ENCODE results near the gene INO80. TPM values are rescaled to one million over a fixed set of nuclear protein-coding genes. Genes with fewer than 3 reads are reported as not detected.
"Not testable (repeated sequence)": the region's sequence is repeated elsewhere in the genome, so short reads cannot be mapped to it uniquely, and the experiment has no call there.

The INO80 gene
- total and polyA plus RNA-seq, 12 donors = 4.8 to 14.8 (median 11.7) TPM

- Histone ChIP-seq H3K27ac (peak overlapping the region in 8 of 10 donors; percentile 14 to 86 (median 74)), H3K4me1 (peaks cover 4 to 62% (median 22%) of the 10 kb centered on the region in 9 donors), H3K36me3 (no peaks in the 10 kb centered on the region), H3K4me3 (no peak overlapping the region), H3K9me3 (no peaks in the 10 kb centered on the region), H3K27me3 (no peaks in the 10 kb centered on the region)
- TF ChIP-seq CTCF (IDR thresholded peaks at IDR 0.05) = no peak
- WGBS, 2 donors = 90 to 92% methylated on average over 4 of the region's 4 CpGs
- no peak for DNase-seq
- intact Hi-C loops (cut with DNase I) = no loop called here
- ATAC-seq = no peak
These were observed 159.0 kb downstream of the INO80 start for GRCh38 chr15:40957041-40957555.

GRCh38 chr15:40956541-40956982 lies 159.5 kb downstream of the INO80 start:
- Histone ChIP-seq H3K4me3 (no peak overlapping the region), H3K27me3 (no peaks in the 10 kb centered on the region), H3K9me3 (no peaks in the 10 kb centered on the region), H3K4me1 (peaks cover 4 to 62% (median 22%) of the 10 kb centered on the region in 9 donors), H3K27ac (peak overlapping the region in 8 of 10 donors; percentile 40 to 86 (median 76)), H3K36me3 (no peaks in the 10 kb centered on the region)
- intact Hi-C loops (cut with DNase I) = no loop called here
- DNase-seq (peak in 1 of 2 donors; percentile 42), ATAC-seq (peak in 7 of 8 donors; percentile 15 to 82 (median 65))
- TF ChIP-seq CTCF (IDR thresholded peaks at IDR 0.05) = no peak
- 64 to 79% methylated on average over 3 of the region's 3 CpGs for WGBS, 2 donors

GRCh38 chr15:40955930-40956540 lies 160.0 kb downstream of the INO80 start:
- intact Hi-C loops (cut with DNase I) = no loop called here
- Histone ChIP-seq H3K27ac (peak overlapping the region in 8 of 10 donors; percentile 35 to 86 (median 76)), H3K4me3 (no peak overlapping the region), H3K36me3 (no peaks in the 10 kb centered on the region), H3K27me3 (no peaks in the 10 kb centered on the region), H3K4me1 (peaks cover 4 to 62% (median 22%) of the 10 kb centered on the region in 9 donors), H3K9me3 (no peaks in the 10 kb centered on the region)
- TF ChIP-seq CTCF (IDR thresholded peaks at IDR 0.05) = no peak
- WGBS, 2 donors = 66 to 74% methylated on average over 3 of the region's 3 CpGs
- DNase-seq (no peak), ATAC-seq (peak in 4 of 8 donors; percentile 2 to 23 (median 20))

GRCh38 chr15:40955141-40955903 lies 160.8 kb downstream of the INO80 start:
- no peak overlapping the region for H3K4me3 ChIP-seq
- TF ChIP-seq CTCF (IDR thresholded peaks at IDR 0.05) = no peak
- no peak for ATAC-seq
- H3K27ac ChIP-seq = peak overlapping the region in 7 of 10 donors; percentile 35 to 86 (median 76)
- H3K9me3 ChIP-seq = no peaks in the 10 kb centered on the region
- intact Hi-C loops (cut with DNase I) = no loop called here
- no peak for DNase-seq
- H3K36me3 ChIP-seq = no peaks in the 10 kb centered on the region
- H3K4me1 ChIP-seq = peaks cover 4 to 57% (median 22%) of the 10 kb centered on the region in 9 donors
- 92 to 93% methylated on average over 20 of the region's 20 CpGs for WGBS, 2 donors
- no peaks in the 10 kb centered on the region for H3K27me3 ChIP-seq

GRCh38 chr15:40954158-40954848 lies 161.8 kb downstream of the INO80 start:
- H3K27me3 ChIP-seq; H3K9me3 ChIP-seq; H3K27ac ChIP-seq; ATAC-seq; DNase-seq; intact Hi-C loops (cut with DNase I); H3K36me3 ChIP-seq: not testable (repeated sequence)
- Histone ChIP-seq H3K4me1 (peaks cover 4 to 61% (median 22%) of the 10 kb centered on the region in 9 donors), H3K4me3 (peak overlapping the region in 5 of 10 donors; percentile 54 to 90 (median 72))
- 78 to 85% methylated on average over 8 of the region's 8 CpGs for WGBS, 2 donors
